Activated naive CD8-positive, alpha-beta T cell treated with anti-CD3 and anti-CD28 coated beads, Interleukin-2, amount 10 ng/mL, durations not matched to agents 7 days and 5 days (primary cell): ENCODE measurements around the gene NXF1. TPM values are rescaled to one million over a fixed set of nuclear protein-coding genes. Genes with fewer than 3 reads are reported as not detected.

Experiments used
- ATAC-seq: fragments of 150-1000 bp; cut with Tn5 transposase; one replicate; pipeline ENCODE4 v1.10.0; 2021; ENCODE audit warnings: low read depth, moderate library complexity
- POLR2A ChIA-PET: fragments of 350-600 bp; sonication (Branson Sonifier 250); formaldehyde crosslinking; loops from one replicate; lab custom pipeline; 2021; ENCODE audit warnings: antibody characterized with exemption; lab: Charles Lee
- DNase-seq: peaks from one replicate; pipeline ENCODE4 v3.0.0; 2021
- H3K27ac Mint-ChIP-seq: one replicate; pipeline ENCODE4 v1.8.0; 2022; ENCODE audit warnings: mild to moderate bottlenecking, mixed read lengths
- H3K27me3 Mint-ChIP-seq: one replicate; pipeline ENCODE4 v1.8.0; 2022; ENCODE audit warnings: mild to moderate bottlenecking, moderate library complexity, mixed read lengths
- H3K36me3 Mint-ChIP-seq: one replicate; pipeline ENCODE4 v1.8.0; 2021; ENCODE audit warnings: mild to moderate bottlenecking, mixed read lengths
- H3K4me1 Mint-ChIP-seq: one replicate; pipeline ENCODE4 v1.8.0; 2021; ENCODE audit warnings: mixed read lengths
- H3K4me3 Mint-ChIP-seq: one replicate; pipeline ENCODE4 v1.8.0; 2022; ENCODE audit warnings: mild to moderate bottlenecking, moderate library complexity, mixed read lengths
- H3K9me3 Mint-ChIP-seq: one replicate; pipeline ENCODE4 v1.8.0; 2021; ENCODE audit warnings: mixed read lengths
- total RNA-seq, 2 experiments: library from RNA; stranded (reverse); gene quantifications; one replicate each; pipeline ENCODE4 v1.2.3, GENCODE V29; 2021

NXF1 gene
- 100 to 1,000 TPM; 124 to 131 TPM for total RNA-seq

DNA sequence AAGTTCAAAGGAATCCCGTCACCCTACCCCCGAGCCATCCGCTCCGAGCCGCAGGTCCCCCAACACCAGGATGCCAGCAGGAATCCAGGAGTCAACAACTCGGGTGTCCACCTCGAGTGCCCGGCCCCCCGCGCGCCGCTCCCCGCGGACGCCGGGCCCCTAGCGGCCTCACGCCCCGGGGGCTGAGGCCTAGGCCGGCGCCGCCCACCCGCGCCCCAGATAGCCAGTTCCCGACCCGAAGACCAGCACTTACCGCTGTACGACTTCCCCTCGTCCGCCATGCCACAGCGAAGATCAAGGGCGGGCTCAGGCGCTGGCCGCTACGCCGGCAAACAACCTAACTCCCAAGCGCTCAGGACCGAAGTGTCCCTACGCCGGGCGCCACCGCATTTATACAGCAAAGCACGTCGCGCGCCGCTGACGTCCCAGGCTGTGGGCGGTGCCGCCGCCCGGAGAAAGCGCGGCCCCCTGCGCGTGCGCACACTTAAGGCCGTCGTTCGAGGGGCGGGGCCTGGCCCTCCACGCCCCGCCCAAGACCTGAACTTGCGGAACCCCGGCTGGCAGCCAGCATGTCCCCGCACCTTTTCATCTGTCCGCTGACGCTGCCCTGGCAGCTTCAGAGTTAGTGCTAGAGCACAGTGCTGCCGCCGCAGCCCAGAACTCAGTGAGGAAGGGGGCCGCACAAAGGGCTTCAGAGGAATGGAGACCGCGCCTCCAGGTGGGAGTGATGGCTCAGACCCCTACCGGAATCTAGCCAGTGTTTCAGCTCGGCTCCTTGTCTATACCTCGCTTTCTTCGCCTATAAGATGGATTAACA is at the start of gene NXF1:
Gene NXF1 (minus strand): TSS at position 365 of the 817 bp plus-strand sequence. CDS start 84 bp downstream, at position 281.
- Mint-ChIP-seq H3K36me3 (peaks cover 19% of the 10 kb centered on the region), H3K9me3 (no peaks in the 10 kb centered on the region), H3K27me3 (no peaks in the 10 kb centered on the region), H3K27ac (peak within 1 kb of the TSS; percentile 99), H3K4me3 (peak within 1 kb of the TSS; percentile 99), H3K4me1 (peaks cover 33% of the 10 kb centered on the region)
- ATAC-seq (peak; percentile 83), DNase-seq (peak; percentile 100)
- POLR2A ChIA-PET: interaction anchor here (0.5 to 9.0 kb wide), 19 partner anchors 9 to 166 kb away, joined by 3 to 98 read pairs (median 8); partner anchors contain the start of genes GNG3, HNRNPUL2, SLC3A2 and STX5

DNA sequence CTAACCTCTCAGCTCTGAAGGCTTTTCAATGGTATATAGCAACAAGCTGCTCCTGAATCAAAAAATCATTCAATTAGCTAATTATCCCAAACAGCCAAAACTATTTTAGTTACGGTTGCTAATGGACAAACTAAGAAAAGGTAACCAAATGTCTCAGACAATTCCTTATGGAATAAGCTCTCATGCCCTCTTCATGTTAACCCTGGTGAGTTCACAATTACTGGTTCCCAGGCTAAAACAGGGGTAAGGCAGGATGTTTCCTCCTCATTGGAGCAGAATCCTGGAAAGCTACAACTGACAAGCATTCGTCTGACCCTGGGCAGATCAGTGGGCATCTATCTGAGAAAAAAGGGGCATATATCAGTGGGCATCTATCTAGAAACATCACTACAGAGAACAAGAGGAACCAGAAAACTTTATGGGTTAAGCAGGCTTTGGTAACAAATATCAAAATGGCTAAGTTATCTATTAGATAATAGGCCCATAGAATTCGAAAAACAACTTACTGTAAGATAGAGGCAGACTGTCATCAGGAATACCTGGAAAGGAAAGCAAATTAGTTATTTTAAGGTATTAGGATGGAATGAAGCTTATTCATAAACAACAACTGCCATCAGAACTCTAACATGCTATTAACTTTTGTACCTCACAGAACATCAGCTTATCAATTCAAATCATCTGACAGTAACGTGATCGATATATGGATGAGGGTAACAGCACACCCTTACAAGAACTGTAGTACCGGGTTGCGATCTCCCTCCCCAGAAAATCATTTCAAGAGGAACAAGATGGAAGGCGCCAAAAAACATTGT is 49.0 kb upstream of the NXF1 start:
- H3K4me3 Mint-ChIP-seq: peak overlapping the region; percentile 96
- DNase-seq (no peak), ATAC-seq (no peak)
- POLR2A ChIA-PET: interaction anchor here (0.6 to 10.5 kb wide), 17 partner anchors 10 to 1337 kb away, joined by 3 to 429 read pairs (median 16); partner anchors contain the start of genes BSCL2, C11orf98, CSKMT and GNG3
- H3K4me1 Mint-ChIP-seq: peaks cover 40% of the 10 kb centered on the region
- H3K36me3 Mint-ChIP-seq: peaks cover 37% of the 10 kb centered on the region
- peak overlapping the region; percentile 98 for H3K27ac Mint-ChIP-seq
- H3K9me3 Mint-ChIP-seq: no peaks in the 10 kb centered on the region
- H3K27me3 Mint-ChIP-seq: no peaks in the 10 kb centered on the region

DNA sequence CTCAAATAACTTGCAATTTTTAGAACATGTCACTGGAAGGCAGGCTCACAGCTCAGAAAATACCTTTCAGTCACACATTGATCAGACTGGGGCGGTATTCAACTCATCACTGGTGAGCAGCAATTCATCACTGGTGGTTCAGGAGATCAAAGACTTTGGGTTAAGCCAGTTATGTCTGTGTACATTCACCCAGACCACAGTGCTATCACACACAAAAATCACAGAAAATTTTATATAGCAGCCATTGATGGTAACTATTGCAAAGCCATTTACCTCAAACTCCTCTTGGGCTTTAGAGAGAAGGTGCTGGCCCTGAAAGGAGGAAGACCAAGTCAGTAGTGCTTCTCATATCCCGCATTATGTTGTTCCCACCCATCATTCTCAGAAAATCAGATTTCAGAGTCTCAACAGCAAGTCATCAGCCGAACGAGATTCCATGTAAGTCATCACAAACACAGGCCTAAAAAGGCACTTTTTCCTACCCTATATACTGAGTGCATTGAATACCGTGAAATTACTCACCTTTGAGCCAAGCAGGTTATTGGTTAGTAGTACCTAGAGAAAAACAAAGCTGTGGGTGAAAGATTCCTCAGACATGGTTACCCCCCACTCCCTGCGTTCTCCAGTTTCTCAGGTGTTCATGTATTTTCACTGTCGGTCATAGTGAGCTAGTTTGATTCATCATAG is 48.2 kb upstream of the NXF1 start:
- Mint-ChIP-seq H3K36me3 (peaks cover 40% of the 10 kb centered on the region), H3K4me1 (peaks cover 39% of the 10 kb centered on the region)
- ATAC-seq: peak; percentile 12

DNA sequence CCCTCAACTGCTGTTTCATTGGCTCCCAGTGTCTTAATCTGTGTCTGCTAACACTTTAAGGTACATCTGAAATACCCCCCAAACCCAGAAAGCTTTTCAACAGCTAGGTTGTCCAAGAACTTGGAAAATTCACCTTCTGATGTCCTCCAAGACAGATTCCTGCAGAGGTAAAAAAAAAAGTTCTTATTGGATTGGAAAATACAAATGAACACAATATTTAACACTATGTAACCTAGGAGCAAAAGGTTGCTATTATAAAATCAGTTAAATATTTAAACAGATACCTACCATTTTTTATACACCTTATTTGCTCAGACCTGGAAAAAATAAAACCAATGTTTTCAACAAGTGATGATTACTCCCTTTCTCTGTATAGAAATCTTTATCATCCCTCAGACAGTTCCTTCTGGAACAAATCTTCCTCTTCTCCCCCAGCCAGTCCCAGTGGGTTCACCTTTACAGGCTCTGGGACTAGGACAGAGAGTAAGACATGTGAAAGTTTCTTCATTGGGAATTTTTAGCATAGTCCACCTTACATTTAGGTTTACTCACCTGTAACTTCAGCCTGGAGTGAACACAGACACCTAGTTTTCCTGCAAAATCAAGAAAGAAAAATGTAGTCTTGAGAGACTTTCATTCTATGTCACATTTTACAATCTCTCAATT is 47.4 kb upstream of the NXF1 start:
- ATAC-seq (no peak), DNase-seq (no peak)
- POLR2A ChIA-PET: interaction anchor here (1.6 to 10.5 kb wide), 7 partner anchors 9 to 125 kb away, joined by 3 to 429 read pairs (median 116); partner anchors contain the start of genes HNRNPUL2, NXF1, SLC3A2 and TMEM179B
- Mint-ChIP-seq H3K36me3 (peaks cover 40% of the 10 kb centered on the region), H3K4me1 (peaks cover 36% of the 10 kb centered on the region), H3K27ac (peak overlapping the region; percentile 98), H3K27me3 (no peaks in the 10 kb centered on the region), H3K9me3 (no peaks in the 10 kb centered on the region), H3K4me3 (peak overlapping the region; percentile 96)

More for the DNA sequence above, 48.2 kb upstream of the NXF1 start:
- Mint-ChIP-seq H3K9me3 (no peaks in the 10 kb centered on the region), H3K27ac (peak overlapping the region; percentile 98), H3K27me3 (no peaks in the 10 kb centered on the region), H3K4me3 (peak overlapping the region; percentile 96)
- no peak for DNase-seq
- POLR2A ChIA-PET: interaction anchor here (1.1 to 10.5 kb wide), 14 partner anchors 8 to 262 kb away, joined by 3 to 429 read pairs (median 24); partner anchors contain the start of genes BSCL2, GNG3, HNRNPUL2 and NXF1

DNA sequence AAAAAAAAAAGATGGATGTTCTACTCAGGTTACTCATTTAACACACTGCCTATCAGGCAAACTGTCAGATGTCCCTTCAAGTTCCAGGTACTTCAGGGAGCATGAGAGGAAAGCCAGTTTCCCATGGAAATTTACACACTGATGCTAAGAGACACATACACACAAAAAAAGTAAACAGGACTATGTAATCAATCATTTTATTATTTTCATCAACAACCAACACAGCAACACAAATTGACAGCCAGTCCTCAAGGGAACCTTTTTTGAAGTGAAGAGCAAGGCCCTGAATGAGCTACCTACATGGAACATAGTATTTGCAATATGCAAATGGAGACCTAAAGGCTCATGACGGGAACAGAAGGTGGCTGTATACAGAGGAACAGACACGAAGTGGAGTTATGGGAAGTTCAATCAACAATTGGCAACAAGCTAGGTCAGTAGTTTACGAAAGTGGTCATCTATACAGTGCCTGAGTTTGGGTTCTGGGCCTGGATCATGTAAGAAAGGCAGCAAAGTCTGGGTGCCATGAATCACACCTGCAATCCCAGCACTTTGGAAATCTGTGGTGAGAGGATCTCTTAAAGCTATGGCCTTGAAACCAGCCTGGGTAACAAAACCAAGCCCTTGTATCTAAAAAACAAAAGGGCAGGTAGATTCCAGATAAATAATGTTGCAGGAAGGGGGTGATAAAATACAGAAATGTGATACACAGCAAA is 46.7 kb upstream of the NXF1 start:
- Mint-ChIP-seq H3K27ac (peak overlapping the region; percentile 52), H3K4me3 (peak overlapping the region; percentile 38), H3K4me1 (peaks cover 33% of the 10 kb centered on the region), H3K27me3 (no peaks in the 10 kb centered on the region), H3K9me3 (no peaks in the 10 kb centered on the region), H3K36me3 (peaks cover 40% of the 10 kb centered on the region)
- DNase-seq (no peak), ATAC-seq (no peak)
- POLR2A ChIA-PET: interaction anchor here (0.5 to 10.5 kb wide), 10 partner anchors 8 to 278 kb away, joined by 3 to 429 read pairs (median 4); partner anchors contain the start of genes EEF1G, NXF1, SLC3A2 and TMEM179B

DNA sequence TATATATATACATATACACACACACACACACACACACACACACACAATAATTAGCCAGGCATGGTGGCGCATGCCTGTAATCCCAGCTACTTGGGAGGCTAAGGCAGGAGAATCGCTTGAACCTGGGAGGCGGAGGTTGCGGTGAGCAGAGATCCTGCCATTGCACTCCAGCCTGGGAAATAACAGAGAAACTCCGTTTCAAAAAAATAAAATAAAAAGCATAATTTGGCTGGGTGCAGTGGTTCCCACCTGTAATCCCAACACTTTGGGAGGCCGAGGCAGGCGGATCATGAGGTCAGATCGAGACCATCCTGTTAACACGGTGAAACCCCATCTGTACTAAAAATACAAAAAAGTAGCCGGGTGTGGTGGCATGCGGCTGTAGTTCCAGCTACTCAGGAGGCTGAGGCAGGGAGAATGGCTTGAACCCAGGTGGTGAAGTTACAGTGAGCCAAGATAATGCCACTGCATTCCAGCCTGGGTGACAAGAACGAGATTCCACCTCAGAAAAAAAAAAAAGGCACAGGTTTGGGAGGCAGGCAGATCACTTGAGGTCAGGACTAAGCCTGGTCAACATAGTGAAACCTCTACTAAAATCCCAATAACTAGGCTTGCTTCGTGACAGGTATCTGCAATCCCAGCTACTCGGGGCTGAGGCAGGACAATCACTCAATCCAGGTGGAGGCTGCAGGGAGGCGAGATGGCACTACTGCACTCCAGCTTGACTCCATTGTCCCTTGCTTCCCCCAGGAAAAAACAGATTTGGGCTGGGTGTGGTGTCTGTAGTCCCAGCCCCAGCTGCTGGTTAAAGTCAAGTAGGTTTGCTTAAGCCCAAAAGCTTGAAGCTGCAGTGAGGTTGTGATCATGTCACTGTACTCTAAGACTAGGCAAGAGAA is 45.9 kb upstream of the NXF1 start:
- Mint-ChIP-seq H3K4me3 (peak overlapping the region; percentile 38), H3K27ac (no peak overlapping the region), H3K27me3 (no peaks in the 10 kb centered on the region), H3K9me3 (no peaks in the 10 kb centered on the region), H3K4me1 (peaks cover 33% of the 10 kb centered on the region), H3K36me3 (peaks cover 40% of the 10 kb centered on the region)
- POLR2A ChIA-PET: interaction anchor here (0.5 to 10.5 kb wide), 11 partner anchors 7 to 277 kb away, joined by 3 to 429 read pairs (median 5); partner anchors contain the start of genes EEF1G, NXF1, SLC3A2 and STX5
- no peak for ATAC-seq
- no peak for DNase-seq

DNA sequence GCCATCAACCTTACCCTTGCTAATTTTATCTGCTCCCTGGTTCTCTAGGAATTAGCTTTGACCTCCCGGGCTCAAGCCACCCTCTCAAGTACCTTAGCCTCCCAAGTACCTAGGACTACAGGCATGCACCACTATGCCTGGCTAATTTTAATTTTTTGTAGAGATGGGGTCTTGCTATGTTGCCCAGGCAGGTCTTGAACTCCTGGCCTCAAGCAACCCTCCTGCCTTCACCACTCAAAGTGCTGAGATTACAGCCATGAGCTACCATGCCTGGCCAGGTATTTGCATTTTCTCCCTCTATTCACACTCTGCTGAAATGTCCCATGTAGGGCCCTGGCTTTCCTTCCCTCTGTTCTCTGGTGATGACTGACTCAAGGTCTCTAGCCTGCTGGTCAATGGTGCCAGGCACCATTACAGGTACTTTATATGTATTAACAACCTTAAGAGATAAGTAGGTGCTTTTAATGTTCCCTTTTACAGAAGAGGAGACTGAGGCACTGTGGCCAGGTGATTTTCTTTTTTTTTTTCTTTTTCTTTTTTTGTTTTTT is 42.6 kb upstream of the NXF1 start:
- peaks cover 14% of the 10 kb centered on the region for H3K36me3 Mint-ChIP-seq
- DNase-seq (no peak), ATAC-seq (no peak)
- peaks cover 16% of the 10 kb centered on the region for H3K4me1 Mint-ChIP-seq
- H3K4me3 Mint-ChIP-seq: no peak overlapping the region
- H3K27me3 Mint-ChIP-seq: no peaks in the 10 kb centered on the region
- POLR2A ChIA-PET: interaction anchor here (1.1 to 10.5 kb wide), 3 partner anchors 33 to 121 kb away, joined by 3 to 117 read pairs (median 5); partner anchors contain the start of genes SLC3A2 and TMEM179B
- peak overlapping the region; percentile 21 for H3K27ac Mint-ChIP-seq
- no peaks in the 10 kb centered on the region for H3K9me3 Mint-ChIP-seq

DNA sequence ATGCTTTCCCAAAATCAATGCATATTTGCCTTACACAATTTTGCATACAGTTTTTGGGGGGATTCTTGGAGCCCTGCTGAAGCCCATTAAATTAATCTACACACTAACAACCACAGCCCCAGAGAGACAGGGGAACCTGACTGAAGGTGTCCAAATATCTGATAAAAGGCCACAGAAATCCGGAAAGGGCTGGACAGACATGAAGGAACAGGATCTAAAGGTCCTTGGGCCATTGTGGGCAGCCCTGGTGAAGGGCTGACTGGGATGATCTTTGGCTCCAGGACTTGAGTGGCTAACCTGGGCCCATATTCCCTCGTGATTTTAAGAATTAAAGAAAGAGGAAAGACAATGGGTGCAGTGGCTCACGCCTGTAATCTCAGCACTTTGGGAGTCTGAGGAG is 40.9 kb upstream of the NXF1 start:
- H3K27me3 Mint-ChIP-seq: no peaks in the 10 kb centered on the region
- H3K27ac Mint-ChIP-seq: no peak overlapping the region
- H3K9me3 Mint-ChIP-seq: no peaks in the 10 kb centered on the region
- ATAC-seq (no peak), DNase-seq (no peak)
- H3K4me1 Mint-ChIP-seq: peaks cover 6% of the 10 kb centered on the region
- POLR2A ChIA-PET: interaction anchor here (0.7 kb wide), 1 partner anchor 9 kb away, joined by 8 read pairs; no protein-coding TSS in a partner anchor
- H3K4me3 Mint-ChIP-seq: no peak overlapping the region
- peaks cover 3% of the 10 kb centered on the region for H3K36me3 Mint-ChIP-seq

DNA sequence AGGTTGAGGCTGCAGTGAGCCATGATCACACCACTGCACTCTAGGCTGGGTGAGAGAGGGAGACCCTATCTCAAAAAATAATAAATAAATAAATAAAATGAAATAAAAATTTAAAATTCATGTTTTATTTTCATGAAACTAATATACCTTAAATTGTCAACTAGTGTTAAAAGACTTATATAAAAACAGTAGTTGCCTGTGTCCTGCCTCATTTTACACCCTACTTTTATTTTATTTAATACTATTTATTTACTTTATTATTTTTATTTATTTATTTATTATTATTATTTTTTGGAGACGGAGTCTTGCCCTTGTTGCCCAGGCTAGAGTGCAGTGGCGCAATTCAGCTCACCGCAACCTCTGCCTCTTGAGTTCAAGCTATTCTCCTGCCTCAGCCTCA is 38.9 kb upstream of the NXF1 start:
- no peak overlapping the region for H3K27ac Mint-ChIP-seq
- ATAC-seq (no peak), DNase-seq (no peak)
- peaks cover 13% of the 10 kb centered on the region for H3K4me1 Mint-ChIP-seq
- no peaks in the 10 kb centered on the region for H3K9me3 Mint-ChIP-seq
- POLR2A ChIA-PET: interaction anchor here (0.5 to 3.6 kb wide), 5 partner anchors 10 to 163 kb away, joined by 3 to 116 read pairs (median 3); partner anchors contain the start of genes STX5 and TEX54
- H3K36me3 Mint-ChIP-seq: peaks cover 4% of the 10 kb centered on the region
- H3K4me3 Mint-ChIP-seq: no peak overlapping the region
- H3K27me3 Mint-ChIP-seq: no peaks in the 10 kb centered on the region

DNA sequence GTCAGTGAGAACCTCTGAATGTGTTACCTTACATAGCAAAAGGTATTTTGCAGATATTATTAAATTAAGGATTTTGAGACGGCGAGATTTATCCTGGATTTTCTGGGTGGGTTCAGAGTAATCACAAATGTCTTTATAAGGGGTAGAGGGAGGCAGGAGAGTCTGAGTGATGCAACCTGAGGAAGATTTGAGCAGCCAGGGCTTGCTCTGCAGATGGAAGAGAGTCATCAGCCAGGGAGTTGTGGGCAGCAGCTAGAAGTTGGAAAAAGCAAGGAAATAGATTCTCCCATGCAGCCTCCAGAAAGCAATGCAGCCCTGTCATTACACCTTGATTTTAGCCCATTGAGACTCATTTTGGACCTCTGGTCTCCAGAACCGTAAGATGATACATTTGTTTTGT is 38.2 kb upstream of the NXF1 start:
- no peaks in the 10 kb centered on the region for H3K9me3 Mint-ChIP-seq
- POLR2A ChIA-PET: interaction anchor here (0.5 to 3.6 kb wide), 9 partner anchors 10 to 242 kb away, joined by 3 to 116 read pairs (median 5); partner anchors contain the start of genes HNRNPUL2, MTA2, SLC3A2 and STX5
- H3K36me3 Mint-ChIP-seq: peaks cover 2% of the 10 kb centered on the region
- no peak overlapping the region for H3K4me3 Mint-ChIP-seq
- ATAC-seq: no peak
- H3K27ac Mint-ChIP-seq: no peak overlapping the region
- H3K4me1 Mint-ChIP-seq: peaks cover 13% of the 10 kb centered on the region
- no peaks in the 10 kb centered on the region for H3K27me3 Mint-ChIP-seq
- no peak for DNase-seq
